ENCODE results near the gene SMG6. TPM values are rescaled to one million over a fixed set of nuclear protein-coding genes. Genes with fewer than 3 reads are reported as not detected.
A peak's percentile ranks its signal among the peaks of the same experiment; 100 is the strongest.
"Not testable (repeated sequence)": the region's sequence is repeated elsewhere in the genome, so short reads cannot be mapped to it uniquely, and the experiment has no call there.

The SMG6 gene
- polyA plus RNA-seq, 1 donor: 30.1 TPM

DNA sequence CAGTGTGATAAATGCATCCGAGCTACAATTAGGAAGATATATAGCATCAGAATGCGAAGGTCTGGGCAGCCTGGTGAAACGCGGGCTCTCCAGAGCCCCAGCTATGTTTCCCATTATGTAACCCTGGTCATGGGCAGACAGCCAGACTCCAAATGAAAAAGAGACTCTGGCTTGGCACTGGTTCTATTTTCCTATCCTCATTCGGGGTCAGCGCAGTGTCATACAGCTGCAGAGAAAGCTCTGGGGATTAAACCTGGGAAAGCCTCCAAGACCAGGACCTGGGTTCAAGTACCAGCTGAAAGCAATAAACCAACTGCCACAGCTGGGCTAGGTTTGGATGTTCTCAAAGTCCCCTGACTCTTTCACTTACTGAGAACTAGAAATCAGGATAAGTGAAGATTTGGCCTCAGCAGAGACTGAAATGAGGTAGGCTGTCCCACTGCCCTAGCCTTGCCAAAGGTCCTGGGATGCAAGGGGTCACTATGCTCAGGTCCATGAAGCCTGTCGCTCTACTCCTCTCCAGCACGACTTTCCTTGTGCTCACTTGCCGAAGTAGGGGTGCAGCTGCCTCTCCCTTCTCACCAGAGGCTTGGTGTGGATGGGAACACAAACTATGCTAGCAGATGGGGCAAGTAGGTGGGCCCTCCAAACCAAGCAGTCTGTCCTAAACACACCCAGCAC lies 123.8 kb downstream of the SMG6 start:
- DNase-seq: peak; percentile 90

DNA sequence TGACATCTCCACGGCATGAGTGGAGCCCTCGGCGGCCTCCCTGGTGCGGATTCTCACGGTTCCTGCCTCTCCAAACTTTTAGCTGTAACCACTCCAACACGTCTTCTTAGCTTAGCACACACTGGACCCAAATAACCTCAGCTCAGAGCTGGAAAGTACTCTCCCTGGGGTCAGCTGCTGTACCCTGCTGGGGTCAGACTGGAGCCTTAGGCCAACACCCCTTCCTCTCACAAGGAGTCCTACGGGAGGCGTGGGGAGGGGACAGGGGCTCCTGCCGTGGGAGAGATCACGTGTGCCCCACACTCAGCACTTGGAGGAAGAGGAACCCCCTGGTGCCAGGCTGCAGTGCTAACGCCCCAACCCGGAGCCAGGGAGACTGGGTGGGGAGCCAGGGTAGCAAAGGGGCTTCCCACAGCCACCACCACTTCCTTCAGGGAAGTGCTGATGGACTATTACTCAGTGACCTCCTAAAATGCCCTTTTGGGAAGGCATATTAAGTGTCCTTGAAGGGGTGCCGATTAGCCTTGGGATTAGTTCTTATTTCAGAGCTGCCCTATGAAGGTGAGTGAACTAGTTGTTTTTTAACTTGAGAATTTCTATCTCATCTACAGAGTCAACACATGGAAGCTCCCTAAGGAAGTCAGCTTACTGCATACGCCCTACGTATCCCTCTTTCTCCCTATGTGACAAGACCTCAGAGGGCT lies 124.6 kb downstream of the SMG6 start:
- DNase-seq: no peak

DNA sequence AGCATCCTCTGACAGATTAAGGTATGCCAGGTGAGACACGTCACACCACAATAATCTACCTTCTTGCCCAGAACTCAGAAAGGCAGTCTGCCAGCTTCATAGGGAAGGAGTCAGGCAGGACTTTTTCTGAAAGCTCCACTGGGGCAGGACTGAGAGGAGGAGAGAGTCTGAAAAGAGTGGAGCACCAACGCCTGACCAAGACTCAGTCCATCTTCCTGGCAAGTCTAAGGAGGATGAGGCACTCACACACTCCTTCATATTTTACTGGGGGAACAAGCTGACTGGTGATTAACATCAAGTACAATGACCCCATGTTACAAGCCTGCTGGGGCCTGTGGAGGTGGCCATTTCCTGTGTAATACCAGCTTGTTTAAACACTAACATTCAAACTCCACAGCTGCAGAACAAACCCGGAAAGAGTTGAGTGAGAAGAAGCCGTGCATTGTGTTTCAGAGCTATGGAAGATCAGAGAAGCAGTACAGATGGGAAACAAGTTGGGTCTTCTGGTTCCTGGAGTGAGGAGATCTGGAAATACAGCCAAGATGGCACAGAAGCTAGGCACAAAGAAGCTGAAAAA lies 126.3 kb downstream of the SMG6 start:
- DNase-seq: no peak

DNA sequence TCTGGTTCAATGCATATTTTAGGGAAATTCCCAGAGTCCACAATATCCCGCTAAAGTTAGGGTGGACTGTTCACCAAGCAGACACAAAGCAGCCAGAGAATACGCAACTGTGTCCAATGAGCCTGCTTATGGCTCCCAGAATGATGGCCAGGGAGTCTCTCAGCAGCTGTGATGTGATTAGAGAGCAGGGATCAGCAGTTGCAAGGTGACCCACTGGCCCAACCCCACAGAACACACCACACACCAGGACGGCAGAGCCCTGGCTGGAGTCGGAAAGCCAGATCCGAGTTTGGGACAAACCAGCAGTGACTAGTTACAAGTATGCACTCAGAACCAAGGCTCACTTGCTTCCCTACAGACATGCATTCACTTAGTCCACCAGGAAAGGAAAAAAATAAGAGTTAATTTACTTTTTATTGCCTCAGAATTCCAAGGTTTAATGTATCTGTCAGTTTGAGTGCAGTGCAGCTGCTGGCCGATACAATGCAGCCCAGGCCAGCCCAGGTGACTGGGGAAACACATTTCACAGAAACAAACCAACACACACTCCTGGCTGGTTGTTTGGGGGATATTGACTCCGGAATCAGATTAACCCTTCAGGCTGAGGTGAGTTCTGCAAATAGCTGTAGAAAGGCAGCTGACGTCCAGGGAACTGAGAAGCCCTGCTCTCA lies 127.0 kb downstream of the SMG6 start:
- peak; percentile 76 for DNase-seq

DNA sequence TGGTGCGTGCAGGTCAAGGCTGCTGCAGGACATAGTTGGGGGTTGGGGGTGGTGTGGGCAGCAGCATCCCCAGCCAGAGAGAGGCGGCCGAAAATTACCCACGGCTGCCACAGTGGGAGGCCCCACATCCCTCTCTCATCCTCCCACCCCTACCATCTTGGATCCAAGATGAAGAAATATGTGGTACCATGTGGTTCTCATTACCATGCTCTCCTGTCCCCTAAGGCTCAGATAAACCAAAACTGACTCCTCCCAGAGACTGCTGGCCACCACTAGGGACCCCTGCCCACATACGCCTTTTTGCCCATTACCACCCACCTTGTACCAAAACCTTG lies 128.3 kb downstream of the SMG6 start:
- no peak for DNase-seq

DNA sequence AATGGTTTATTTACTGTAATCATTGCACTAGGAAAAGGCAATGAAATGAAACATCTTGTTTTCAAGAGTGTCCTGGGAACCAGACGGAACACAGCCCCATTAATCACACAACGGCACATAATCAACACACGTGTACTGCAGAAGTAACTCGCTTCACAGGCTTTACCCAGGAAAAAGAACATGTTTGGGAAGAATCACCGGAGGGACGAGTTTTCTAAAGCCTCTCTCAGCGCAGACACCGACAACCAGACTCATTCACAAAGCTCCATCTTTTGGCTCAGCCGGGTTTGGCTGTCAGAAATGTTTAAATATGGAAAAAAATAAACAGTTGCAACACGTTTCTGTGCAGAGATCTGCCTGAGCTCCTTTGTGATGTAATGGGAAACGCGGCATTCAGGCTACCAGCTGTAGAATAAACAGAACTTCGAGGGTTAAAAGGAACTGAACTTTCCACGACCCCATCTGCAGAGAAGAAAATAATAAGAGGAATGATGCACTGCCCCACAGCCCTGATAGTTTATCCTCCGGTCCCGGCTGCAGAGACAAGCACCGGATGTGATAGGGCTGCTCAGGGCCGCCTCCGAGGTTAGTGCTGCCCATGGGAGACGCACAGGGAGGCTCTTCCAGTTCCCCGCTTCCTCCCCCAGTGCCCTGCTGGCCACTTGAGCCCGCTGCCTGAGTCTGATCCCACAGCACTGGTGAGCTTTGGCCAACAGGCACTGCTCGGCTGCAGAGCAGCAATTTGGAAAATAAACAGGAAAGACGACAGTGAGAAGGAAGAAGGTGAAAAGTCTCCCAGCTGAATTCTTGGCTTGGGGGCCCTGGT lies 128.9 kb downstream of the SMG6 start:
- peak; percentile 82 for DNase-seq

DNA sequence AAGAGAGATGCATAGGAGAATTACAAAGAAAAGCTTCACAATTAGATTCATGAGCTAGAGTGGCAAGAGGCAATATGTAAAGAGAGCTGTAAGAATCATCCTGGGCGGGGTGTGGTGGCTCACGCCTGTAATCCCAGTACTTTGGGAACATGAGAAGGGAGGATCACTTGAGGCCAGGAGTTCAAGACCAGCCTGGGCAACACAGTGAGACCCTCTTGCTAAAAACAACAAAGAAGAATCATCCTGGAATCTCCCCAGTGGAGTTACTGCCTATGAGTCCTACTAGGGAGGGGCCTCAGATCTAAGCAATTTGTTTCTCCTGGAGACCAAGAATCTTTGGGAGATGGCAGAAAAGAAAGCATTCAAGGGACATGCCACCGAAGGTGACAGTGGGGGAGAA lies 129.6 kb downstream of the SMG6 start:
- DNase-seq: no peak

DNA sequence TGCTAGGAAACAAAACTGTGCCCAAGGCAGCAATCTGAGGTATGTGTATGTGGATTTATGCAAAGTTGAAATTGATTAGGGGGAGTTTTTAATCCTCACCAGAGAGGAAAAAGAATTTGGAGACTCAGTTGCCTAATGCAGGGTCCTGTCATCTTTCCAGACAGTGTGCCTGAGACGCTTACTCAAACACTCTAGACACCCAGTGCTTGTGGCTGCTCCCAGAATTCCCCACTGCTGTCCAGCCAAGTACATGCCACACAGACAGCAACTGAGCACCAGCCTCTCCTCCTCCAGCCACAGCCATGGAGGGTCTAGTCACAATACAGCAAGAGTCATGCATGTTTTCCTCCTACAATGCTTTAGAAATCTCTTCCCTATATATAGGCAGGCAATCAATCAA lies 130.6 kb downstream of the SMG6 start:
- no peak for DNase-seq

DNA sequence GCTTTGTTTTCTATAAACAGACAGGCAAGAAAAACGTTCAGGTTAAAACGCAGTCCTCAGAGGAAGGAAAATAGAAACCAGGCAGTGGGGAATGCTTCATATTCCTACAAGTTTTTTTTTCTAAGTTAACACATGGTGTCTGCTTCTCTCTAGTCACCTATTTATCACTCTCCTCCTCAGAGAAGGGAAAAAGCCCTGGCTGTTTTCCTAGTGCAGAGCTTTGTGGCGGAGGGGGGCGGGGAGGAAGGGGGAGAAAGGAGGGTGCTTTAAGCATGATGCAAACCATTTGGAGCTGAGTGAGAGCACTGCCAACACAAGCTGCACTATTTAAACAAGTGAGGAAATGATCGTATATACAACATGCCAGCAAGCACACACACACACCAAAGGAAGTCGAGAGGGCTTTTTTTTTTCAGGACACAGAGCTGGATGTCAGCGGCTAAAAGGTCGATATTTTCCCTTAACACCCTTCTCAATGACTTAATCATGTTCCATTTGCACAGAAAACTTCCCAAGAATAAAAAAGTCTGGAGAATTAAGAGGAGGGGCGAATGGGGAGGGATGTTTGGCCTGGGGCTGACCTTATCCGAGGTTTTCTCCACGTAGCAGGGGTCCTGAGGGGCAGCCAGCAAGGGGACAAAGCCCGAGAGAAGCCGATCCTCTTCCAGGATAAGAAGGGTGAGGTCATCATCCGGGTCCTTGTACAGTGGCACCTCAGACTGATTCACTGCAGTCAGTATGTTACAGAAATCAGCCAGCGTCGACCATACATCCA lies 131.3 kb downstream of the SMG6 start:
- DNase-seq: peak; percentile 87

DNA sequence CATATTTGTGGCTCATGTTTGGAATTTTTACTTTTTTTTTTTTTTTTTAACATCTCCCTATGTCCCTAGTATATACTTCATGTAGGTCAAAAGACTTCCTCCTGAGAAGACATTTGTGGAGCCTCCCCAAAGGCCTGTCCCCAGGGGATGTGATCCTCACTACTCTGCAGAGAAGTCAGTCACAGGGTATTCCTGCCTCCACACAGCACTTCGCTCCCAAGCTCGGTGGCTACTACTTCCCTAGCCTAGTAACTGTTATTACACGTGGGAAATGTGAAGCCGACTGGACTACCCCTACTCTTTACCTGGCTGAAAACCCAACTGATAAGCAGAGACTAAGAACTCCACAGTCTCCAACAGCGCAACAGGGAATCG lies 131.9 kb downstream of the SMG6 start:
- no peak for DNase-seq

DNA sequence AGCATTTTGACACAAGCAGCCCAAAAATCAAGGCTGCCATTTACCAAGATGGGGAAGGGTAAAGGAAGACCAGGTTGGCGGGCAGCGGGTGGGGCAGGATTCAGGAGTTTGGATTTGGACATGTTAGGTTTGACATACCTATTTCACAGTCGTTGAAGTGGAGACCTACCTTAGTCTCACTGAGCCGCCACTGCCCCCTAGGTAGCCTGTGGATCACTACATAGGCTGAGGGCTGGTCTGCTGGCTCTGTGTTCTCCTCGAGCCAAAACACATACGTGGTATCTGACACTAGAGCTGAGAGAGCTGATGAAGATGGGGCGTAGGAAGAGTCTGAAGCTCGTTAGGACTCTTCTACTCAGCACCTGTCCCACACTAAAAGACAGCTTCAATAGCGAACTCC lies 133.6 kb downstream of the SMG6 start:
- DNase-seq: no peak

DNA sequence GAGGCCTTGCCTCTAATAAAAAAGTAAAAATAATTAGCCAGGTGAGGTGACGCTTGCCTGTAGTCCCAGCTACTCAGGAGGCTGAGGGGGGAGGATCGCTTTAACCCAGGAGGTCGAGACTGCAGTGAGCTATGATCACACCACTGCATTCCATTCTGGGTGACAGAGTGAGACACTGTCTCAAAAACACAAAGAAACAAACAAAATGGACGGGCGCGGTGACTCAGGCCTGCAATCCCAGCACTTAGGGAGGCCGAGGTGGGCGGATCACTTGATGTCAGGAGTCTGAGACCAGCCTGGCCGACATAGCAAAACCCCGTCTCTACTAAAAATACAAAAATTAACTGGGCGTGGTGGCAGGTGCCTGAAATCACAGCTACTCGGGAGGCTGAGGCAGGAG lies 137.9 kb downstream of the SMG6 start:
- DNase-seq: not testable (repeated sequence)

DNA sequence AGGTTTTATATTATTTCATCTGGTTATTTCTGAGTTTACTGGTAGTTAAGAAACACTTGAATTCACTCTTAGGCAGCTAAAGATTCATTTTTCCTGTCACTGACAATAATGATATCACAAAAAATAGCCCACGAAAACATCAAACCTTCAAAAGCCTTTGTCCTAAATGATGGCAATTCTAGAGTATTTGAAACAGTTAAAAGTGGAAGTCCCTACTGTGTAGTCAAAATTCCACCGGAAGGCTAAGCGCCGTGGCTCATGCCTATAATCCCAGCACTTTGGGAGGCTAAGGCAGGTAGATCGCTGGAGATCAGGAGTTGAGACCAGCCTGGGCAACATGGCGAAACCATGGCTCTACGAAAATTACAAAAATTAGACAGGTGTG lies 145.2 kb downstream of the SMG6 start:
- DNase-seq: no peak

DNA sequence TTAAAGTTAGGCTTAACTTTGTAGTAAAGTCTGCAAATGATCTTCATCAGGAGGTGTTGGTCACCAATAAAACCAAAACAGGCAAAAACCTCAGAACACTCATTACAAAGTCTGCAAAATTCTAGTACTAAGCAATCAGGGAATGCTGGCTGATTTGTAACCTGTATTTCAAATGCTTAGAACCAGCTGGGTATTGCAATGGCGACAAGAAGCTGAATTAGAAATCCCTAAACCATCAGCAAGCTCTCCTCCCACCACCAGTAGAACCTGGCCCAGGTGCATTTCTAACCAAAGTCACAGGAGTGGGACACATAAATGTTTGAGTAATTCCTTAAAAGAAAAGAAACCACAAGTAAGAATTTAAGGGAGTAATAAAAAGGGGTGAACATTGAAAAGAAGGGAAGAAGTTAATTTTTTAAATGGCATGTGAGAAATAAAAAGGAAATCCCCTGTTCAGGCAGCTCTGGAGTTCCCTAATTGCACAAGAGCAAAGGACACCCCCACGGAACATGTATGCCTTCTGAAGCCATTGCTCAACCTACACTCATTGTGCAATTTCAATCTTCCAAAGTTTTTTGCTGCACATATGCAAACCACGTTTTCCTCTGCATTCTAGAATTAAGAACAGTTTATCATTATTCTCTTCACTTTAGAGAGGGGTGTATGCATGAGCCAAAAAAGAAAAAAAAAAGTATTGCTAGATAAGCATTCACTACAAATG lies 145.8 kb downstream of the SMG6 start:
- DNase-seq: no peak

DNA sequence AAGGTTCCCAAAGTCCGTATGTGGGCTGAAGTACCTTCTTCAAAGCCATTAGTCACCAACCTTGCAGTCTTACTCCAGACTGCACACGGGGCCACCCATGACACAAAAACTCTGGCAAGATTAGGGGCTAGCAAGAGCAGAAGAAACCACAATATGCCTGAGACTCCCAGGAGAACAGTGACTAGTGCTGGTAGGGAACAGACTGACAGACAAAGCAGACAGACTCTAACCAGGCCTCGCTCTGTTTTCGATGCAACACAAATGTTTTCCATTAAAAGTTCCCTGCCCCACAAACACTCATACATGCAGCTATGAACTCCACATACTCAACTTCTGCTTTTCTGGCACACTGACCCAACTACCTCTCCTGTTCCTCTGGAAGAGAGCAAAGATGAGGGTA lies 146.5 kb downstream of the SMG6 start:
- no peak for DNase-seq

DNA sequence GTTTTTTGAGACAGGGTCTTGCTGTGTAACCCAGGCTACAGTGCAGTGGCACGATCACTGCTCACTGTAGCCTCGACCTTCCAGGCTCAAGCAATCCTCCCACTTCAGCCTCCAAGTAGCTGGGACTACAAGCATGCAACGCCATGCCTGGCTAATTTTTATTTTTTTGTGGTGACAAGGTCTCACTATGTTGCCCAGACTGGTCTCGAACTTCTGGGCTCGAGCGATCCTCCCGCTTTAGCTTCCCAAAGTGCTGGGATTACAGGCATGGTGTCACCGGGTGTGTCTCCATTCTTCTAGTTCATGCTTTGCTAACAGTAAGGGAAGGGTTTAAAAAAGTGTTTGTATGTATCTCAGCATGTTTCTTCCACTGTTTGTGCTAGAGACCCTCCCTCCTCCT lies 146.9 kb downstream of the SMG6 start:
- no peak for DNase-seq

DNA sequence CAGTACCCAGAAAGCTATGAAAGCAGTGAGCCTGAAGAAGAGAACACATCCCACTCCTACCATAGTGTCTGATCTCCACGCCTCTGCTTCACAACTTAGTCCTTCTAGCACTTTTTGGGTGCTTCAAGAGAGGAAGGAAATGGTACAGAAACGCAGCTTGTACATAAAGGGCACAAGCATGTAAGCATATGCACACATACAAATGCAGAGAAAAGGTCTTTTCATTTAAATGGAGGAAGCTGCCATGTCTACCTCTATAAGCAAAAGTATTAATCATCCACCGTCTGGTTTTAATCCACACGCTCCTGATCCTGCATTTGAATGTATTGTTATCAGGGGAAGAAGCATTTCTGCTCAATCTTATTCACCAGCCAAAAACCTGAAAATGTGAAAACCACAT lies 148.0 kb downstream of the SMG6 start:
- no peak for DNase-seq

DNA sequence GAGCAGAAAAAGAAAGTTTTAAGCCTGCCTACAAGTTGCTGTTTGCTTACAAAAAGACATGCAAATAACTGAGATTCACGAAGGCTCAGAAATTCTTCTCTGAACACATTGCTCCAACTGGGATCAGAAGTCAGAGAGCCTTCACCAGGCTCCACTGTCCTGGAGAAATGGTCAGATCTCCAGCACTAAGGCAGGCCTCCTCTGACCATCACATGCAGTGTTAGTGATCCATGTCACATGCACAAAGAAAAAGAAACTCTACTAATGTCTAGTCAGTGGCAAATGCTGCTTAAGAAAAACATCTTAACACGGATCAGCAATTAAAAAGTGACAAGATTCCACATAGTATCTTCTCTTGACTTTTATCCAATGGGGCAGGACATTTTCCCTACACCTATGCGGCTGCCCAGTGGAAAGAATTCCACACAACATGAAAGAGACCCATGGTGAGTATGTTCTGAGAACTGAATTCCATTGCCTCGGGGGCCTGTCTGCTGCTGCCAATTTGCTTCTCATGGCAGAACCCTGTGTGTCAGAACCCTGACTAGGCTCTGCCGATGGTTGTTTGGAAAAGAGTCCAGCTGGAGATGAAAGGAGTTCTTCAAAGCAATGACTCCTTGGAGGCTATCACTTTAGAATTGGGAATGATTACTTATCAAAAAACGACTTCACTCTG lies 152.1 kb downstream of the SMG6 start:
- no peak for DNase-seq

DNA sequence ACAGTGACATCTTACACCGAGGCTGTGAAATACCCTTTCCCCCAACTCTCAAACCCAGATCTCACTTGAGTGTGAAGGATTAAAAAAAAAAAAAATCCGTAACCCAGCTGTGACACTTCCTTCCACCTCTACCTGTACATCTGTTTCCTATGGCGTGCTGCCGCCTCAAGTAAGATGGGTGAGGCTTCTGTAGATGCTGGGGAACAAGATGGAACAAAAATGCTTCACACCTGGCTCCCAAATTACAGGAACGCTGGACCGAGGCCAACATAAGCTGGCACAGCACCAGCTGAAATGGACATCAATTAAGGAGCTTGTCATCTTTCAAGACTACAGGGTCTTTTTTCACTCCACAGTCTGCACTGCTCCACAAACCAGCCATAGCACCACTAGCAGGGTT lies 152.8 kb downstream of the SMG6 start:
- no peak for DNase-seq

DNA sequence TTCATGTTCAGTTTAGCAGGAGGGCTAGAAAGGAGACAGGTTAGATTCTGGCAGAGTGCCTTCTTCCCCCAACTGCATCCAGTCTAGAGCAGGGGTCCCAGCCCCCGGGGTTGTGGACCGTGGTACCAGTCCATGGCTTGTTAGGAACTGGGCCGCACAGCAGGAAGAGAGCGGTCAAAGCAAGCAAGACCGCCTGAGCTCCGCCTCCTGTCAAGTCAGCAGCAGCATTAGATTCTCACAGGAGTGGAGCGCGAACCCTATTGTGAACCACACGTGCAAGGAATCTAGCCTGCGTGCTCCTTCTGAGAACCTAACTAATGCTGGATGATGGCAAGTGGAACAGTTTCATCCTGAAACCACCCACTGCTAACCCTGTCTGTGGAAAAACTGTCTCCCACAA lies 153.7 kb downstream of the SMG6 start:
- no peak for DNase-seq

Measured in left kidney (tissue), 2 donors.